ENCODE data around the gene MRPS14. TPM values are rescaled to one million over a fixed set of nuclear protein-coding genes. Genes with fewer than 3 reads are reported as not detected.

Gene MRPS14
- 22.0 and 24.4 TPM in 2 replicates for total RNA-seq (2012; rRNA removed)
- polyA plus RNA-seq (2012; rRNA removed), result 21.2 and 23.1 TPM in 2 replicates
- 7.8 and 17.5 TPM in 2 replicates for polyA plus RNA-seq (2012; cell fraction: cytosol; rRNA removed)
- polyA plus RNA-seq (2012; cell fraction: nucleus; rRNA removed; ENCODE audit: low replicate concordance), result 4.2 and 19.6 TPM in 2 replicates
- percentile 71 among the genes with signal in this experiment for Bru-seq, nascent RNA
- percentile 66 among the genes with signal in this experiment for BruChase-seq, experiment 1, labeled RNA remaining after a 6-hour chase
- BruChase-seq, experiment 2, labeled RNA remaining after a 2-hour chase, result percentile 61 among the genes with signal in this experiment
- long read RNA-seq, transcript MRPS14-202 (3 exons, 2,115 nt), result major isoform, 9 of 12 reads
- long read RNA-seq, partial matches to known transcripts, result 0 of 12 reads
- long read RNA-seq, other reads (novel, unspliced or antisense), result 2 of 12 reads

- Histone ChIP-seq H4K91ac (ENCODE audit: insufficient read depth, low read depth, low read length) (peak within 1 kb of the TSS; percentile 69; the same call in 1 of the 2 replicates), H3K9me3 (ENCODE audit: control insufficient read depth, insufficient read depth, low read length) (no peaks in the 10 kb centered on the region), H3K4me2 (ENCODE audit: low read depth, low read length) (peak within 1 kb of the TSS; percentile 74), H3K27me3 (ENCODE audit: control insufficient read depth, insufficient read depth, low read length) (no peaks in the 10 kb centered on the region), H2BK15ac (ENCODE audit: low read depth, low read length) (no peak within 1 kb of the TSS; the same call in 2 of the 3 replicates), H3K9me1 (ENCODE audit: insufficient read depth, low read length) (no peaks in the 10 kb centered on the region), H2AFZ (replicated peaks; ENCODE audit: low read length, poor library complexity) (peak within 1 kb of the TSS; percentile 95), H2BK20ac (ENCODE audit: low read depth, low read length) (no peak within 1 kb of the TSS; the same call in 1 of the 2 replicates), H3K4me3 (ENCODE audit: insufficient read depth, low read depth, low read length) (peak within 1 kb of the TSS; percentile 71), H2BK120ac (ENCODE audit: low read depth, low read length) (peak within 1 kb of the TSS; percentile 53; the same call in 1 of the 2 replicates), H3K79me1 (ENCODE audit: low read depth in 1 of 2, low read length in 2 of 2) (peaks cover 12 to 22% of the 10 kb centered on the region in 2 experiments; a peak in 3 of 4 replicates), H4K8ac (ENCODE audit: low read depth in 2 of 2, low read length in 2 of 2) (peak within 1 kb of the TSS; percentile 94 to 98), H2BK5ac (ENCODE audit: low read depth, low read length, poor library complexity, severe bottlenecking) (peak within 1 kb of the TSS; percentile 75), H3K36me3 (ENCODE audit: control insufficient read depth, insufficient read depth, low read length) (peaks cover 1% of the 10 kb centered on the region), H4K20me1 (ENCODE audit: insufficient read depth, low read length) (no peaks in the 10 kb centered on the region), H2AK9ac (replicated peaks; ENCODE audit: low read depth, low read length, poor library complexity) (peak within 1 kb of the TSS; percentile 80), H3K23ac (ENCODE audit: low read depth, low read length) (peak within 1 kb of the TSS; percentile 67), H3K4ac (ENCODE audit: low read depth, low read length) (peak within 1 kb of the TSS; percentile 82), H3K18ac (ENCODE audit: low read depth, low read length) (peak within 1 kb of the TSS; percentile 17), H3K9ac (ENCODE audit: low read depth, low read length) (peak within 1 kb of the TSS; percentile 79), H2AK5ac (ENCODE audit: low read depth, low read length) (0 out of 2 replicates have a peak within 1 kb of the TSS, but pooled peaks have one; percentile 10), H3K56ac (ENCODE audit: extremely low read depth, insufficient read depth, low read length) (peak within 1 kb of the TSS; percentile 80), H3K4me1 (ENCODE audit: control insufficient read depth, insufficient read depth, low read length) (no peaks in the 10 kb centered on the region), H3K14ac (replicated peaks; ENCODE audit: low read depth, low read length) (peak within 1 kb of the TSS; percentile 88), H4K5ac (ENCODE audit: low read depth, low read length) (peak within 1 kb of the TSS; percentile 98), H3K27ac (ENCODE audit: insufficient read depth, low read length) (peak within 1 kb of the TSS; percentile 68)
- ChIA-PET CTCF (interaction anchor here (1.0 kb wide), 1 partner anchor 223 kb away, joined by 3 read pairs; no protein-coding TSS in a partner anchor), POLR2A (ENCODE audit: unreplicated experiment) (interaction anchor here (0.9 to 1.0 kb wide), 2 partner anchors 8 to 23 kb away, joined by 4 to 9 read pairs; partner anchors contain the start of gene CACYBP)
- peak; percentile 100 for ATAC-seq (ENCODE audit: low read depth)
- intact Hi-C loops (cut with micrococcal nuclease) (no loop called here), dilution Hi-C loops (cut with HindIII; ENCODE audit: low sequenced_read_pairs, unreplicated experiment) (no loop called here), in situ Hi-C loops (cut with MboI; ENCODE audit: low sequenced_read_pairs) (no loop called here)
- peak; percentile 99 for DNase-seq
- 0% methylated on average over 2 of the region's 42 CpGs; no CpG with 5 or more reads in 1 of the 2 experiments for WGBS, 2 experiments (ENCODE audit: extremely low coverage in 2 of 2, insufficient read length in 1 of 2)
- no TSS peak for BruUV-seq (replicated peaks)
- TF ChIP-seq FOS (IDR thresholded peaks at IDR 0.05; ENCODE audit: low read depth, low read length) (peak; percentile 32; the same call in 1 of the 2 replicates), USF2 (IDR thresholded peaks at IDR 0.05; ENCODE audit: low read depth, low read length) (peak; percentile 51), CHD1 (IDR thresholded peaks at IDR 0.05; ENCODE audit: low read depth, low read length) (no peak), NFE2L2 (IDR thresholded peaks at IDR 0.05; ENCODE audit: low read depth, low read length) (no peak), MAZ (IDR thresholded peaks at IDR 0.05; ENCODE audit: borderline replicate concordance, low read depth, low read length) (peak; percentile 93), RCOR1 (IDR thresholded peaks at IDR 0.05; ENCODE audit: insufficient replicate concordance, low read length) (no peak), POLR2A (IDR thresholded peaks at IDR 0.05; ENCODE audit: low read depth, low read length) (peak; percentile 76), SMC3 (IDR thresholded peaks at IDR 0.05; ENCODE audit: low read depth, low read length) (no peak), MAFK (IDR thresholded peaks at IDR 0.05; ENCODE audit: low read depth, low read length) (no peak), CEBPB (IDR thresholded peaks at IDR 0.05; ENCODE audit: low read depth, low read length) (no peak), CTCF (conservative IDR thresholded peaks at IDR 0.05; ENCODE audit: low read depth, low read length) (no peak), BHLHE40 (IDR thresholded peaks at IDR 0.05; ENCODE audit: low read depth, low read length) (no peak)
These were observed at the start of gene MRPS14 for GRCh38 chr1:175023043-175023921. Gene MRPS14 (minus strand): TSS chr1:175023425. CDS start chr1:175023408, 17 bp downstream.

Measured in IMR-90 (cell line).